HUES6 (cell line): Measurements from ENCODE around the gene LY6G5C.

ENCODE experiments used
- H3K27ac ChIP-seq: 2 replicates; pipeline ENCODE4 v1.7.0; 2013; ENCODE audit warnings: low read depth, mild to moderate bottlenecking, low read length, inconsistent platforms
- H3K27me3 ChIP-seq: 2 replicates; pipeline ENCODE4 v1.6.1; 2013; ENCODE audit warnings: low read length; ENCODE audit not compliant: control insufficient read depth, insufficient read depth
- H3K36me3 ChIP-seq: 2 replicates; pipeline ENCODE4 v1.6.1; 2013; ENCODE audit warnings: low read length; ENCODE audit not compliant: control insufficient read depth, insufficient read depth
- H3K4me1 ChIP-seq: 2 replicates; pipeline ENCODE4 v1.6.1; 2013; ENCODE audit warnings: low read length; ENCODE audit not compliant: control insufficient read depth, insufficient read depth
- H3K4me3 ChIP-seq: 2 replicates; pipeline ENCODE4 v1.5.1; 2013; ENCODE audit warnings: low read depth, low read length
- H3K9ac ChIP-seq: one replicate; pipeline ENCODE4 v1.6.1; 2013; ENCODE audit warnings: mild to moderate bottlenecking, low read length
- H3K9me3 ChIP-seq: 2 replicates; pipeline ENCODE4 v1.6.1; 2013; ENCODE audit warnings: low read depth, low read length; ENCODE audit not compliant: control insufficient read depth, insufficient read depth

Gene LY6G5C

DNA sequence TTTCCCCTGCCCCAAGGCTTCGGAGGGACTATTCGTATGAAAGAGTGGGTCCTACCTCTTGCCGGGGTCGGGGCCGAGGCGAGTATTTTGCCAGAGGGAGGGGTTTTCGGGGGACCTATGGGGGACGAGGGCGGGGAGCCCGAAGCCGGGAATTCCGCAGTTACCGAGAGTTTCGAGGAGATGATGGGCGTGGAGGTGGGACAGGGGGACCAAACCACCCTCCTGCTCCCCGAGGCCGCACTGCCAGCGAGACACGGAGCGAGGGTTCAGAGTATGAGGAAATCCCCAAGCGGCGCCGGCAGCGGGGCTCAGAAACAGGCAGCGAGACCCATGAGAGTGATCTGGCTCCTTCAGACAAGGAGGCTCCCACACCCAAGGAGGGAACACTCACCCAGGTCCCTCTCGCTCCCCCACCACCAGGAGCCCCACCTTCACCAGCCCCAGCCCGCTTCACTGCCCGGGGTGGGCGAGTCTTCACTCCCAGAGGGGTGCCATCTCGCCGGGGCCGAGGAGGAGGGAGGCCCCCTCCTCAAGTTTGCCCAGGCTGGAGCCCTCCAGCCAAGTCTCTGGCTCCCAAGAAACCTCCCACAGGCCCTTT lies 49.1 kb downstream of the LY6G5C start:
- no peak overlapping the region for H3K27ac ChIP-seq
- no peaks in the 10 kb centered on the region for H3K9me3 ChIP-seq
- no peak overlapping the region for H3K9ac ChIP-seq
- H3K27me3 ChIP-seq, result no peaks in the 10 kb centered on the region
- no peaks in the 10 kb centered on the region for H3K4me1 ChIP-seq
- H3K4me3 ChIP-seq, result no peak overlapping the region
- H3K36me3 ChIP-seq, result peaks cover 100% of the 10 kb centered on the region

DNA sequence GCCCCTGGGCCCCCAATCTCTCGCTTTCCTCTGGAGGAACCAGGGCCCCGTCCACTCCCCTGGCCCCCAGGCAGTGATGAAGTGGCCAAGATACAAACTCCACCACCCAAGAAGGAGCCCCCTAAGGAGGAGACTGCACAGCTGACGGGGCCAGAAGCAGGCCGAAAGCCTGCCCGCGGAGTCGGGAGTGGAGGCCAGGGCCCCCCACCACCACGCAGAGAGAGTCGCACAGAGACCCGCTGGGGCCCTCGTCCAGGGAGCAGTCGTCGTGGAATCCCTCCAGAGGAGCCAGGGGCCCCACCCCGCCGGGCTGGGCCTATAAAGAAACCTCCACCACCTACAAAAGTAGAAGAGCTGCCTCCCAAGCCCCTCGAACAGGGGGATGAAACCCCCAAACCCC lies 49.7 kb downstream of the LY6G5C start:
- Histone ChIP-seq H3K36me3 (peaks cover 100% of the 10 kb centered on the region), H3K4me1 (no peaks in the 10 kb centered on the region), H3K9me3 (no peaks in the 10 kb centered on the region), H3K4me3 (no peak overlapping the region), H3K9ac (no peak overlapping the region), H3K27me3 (no peaks in the 10 kb centered on the region), H3K27ac (no peak overlapping the region)

DNA sequence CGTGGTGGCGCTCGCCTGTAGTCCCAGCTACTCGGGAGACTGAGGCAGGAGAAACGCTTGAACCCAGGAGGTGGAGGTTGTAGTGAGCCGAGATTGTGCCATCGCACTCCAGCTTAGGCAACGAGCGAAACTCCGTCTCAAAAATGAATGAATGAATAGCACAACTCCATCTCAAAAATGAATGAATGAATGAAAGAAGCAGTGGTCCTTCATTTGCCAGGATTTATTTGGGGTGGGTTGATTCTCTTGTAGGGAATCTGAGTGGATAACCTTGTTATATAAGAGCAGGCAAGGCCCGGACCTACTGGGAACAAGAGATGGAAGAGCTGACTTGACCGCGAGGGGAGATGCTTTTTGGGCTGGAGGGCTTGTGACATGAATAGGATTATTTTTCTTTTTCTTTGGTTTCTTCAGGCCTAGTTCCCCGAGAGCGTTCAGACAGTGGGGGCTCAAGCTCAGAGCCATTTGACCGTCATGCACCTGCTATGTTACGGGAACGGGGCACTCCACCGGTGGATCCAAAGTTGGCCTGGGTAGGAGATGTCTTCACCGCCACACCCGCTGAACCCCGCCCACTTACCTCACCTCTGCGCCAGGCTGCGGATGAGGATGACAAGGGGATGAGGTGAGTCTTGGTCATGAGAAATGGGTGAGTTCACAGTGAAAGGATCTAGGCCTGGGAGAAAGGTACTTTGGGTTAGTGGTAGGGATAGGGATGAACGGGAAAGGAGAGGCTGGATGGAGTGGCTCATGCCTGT lies 50.5 kb downstream of the LY6G5C start:
- no peak overlapping the region for H3K27ac ChIP-seq
- no peaks in the 10 kb centered on the region for H3K4me1 ChIP-seq
- H3K27me3 ChIP-seq, result no peaks in the 10 kb centered on the region
- no peak overlapping the region for H3K9ac ChIP-seq
- no peak overlapping the region for H3K4me3 ChIP-seq
- H3K9me3 ChIP-seq, result no peaks in the 10 kb centered on the region
- H3K36me3 ChIP-seq, result peaks cover 100% of the 10 kb centered on the region

DNA sequence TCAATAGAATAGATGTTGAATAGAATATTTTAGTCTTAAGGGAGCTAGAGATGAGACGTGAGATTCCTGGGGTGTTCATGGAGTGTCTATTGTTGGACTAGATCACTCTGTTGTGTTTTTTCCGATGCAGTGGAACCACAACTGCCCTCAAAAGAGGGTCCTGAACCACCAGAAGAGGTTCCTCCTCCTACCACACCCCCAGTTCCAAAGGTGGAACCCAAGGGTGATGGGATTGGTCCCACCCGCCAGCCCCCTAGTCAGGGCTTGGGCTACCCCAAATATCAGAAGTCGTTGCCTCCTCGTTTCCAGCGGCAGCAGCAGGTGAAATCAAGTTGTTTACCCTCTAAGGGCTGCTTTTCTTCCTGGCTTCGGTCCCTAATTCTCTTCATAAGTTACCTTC lies 51.9 kb downstream of the LY6G5C start:
- Histone ChIP-seq H3K27ac (no peak overlapping the region), H3K9ac (no peak overlapping the region), H3K4me3 (no peak overlapping the region), H3K36me3 (peaks cover 100% of the 10 kb centered on the region), H3K9me3 (no peaks in the 10 kb centered on the region), H3K27me3 (no peaks in the 10 kb centered on the region), H3K4me1 (no peaks in the 10 kb centered on the region)

DNA sequence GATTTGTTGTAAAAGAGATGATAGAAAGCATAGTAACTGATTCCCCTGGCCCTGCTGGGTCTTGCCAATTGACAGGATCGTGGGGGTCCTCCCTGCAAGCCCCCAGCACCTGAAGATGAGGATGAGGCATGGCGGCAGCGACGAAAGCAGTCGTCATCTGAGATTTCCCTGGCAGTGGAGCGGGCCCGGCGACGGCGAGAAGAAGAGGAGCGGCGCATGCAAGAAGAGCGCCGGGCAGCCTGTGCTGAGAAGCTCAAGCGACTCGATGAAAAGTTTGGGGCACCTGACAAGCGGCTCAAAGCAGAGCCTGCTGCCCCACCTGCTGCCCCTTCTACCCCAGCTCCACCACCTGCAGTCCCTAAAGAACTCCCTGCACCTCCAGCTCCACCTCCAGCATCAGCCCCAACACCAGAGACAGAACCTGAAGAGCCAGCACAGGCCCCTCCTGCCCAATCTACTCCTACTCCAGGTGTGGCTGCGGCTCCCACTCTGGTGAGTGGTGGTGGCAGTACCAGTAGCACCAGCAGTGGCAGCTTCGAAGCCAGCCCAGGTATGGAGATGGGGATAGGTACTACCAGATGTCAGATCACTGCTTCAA lies 53.1 kb downstream of the LY6G5C start:
- no peaks in the 10 kb centered on the region for H3K4me1 ChIP-seq
- no peak overlapping the region for H3K4me3 ChIP-seq
- no peak overlapping the region for H3K9ac ChIP-seq
- H3K27me3 ChIP-seq, result no peaks in the 10 kb centered on the region
- H3K36me3 ChIP-seq, result peaks cover 100% of the 10 kb centered on the region
- H3K9me3 ChIP-seq, result no peaks in the 10 kb centered on the region
- no peak overlapping the region for H3K27ac ChIP-seq

DNA sequence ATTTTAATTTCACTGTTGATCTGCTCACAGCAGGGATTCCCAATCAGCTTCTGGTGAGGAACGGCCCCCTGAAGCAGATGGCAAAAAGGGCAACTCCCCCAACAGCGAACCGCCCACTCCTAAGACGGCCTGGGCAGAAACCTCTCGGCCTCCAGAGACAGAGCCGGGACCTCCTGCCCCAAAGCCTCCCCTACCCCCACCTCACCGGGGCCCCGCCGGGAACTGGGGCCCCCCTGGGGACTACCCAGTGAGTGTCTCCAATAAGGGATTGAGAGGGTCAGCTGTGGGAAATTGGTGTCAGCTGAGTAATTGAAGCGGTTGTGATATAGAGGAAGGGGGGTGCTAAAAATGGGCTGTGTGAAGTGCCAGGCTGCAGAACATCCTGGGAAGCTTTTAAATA lies 53.9 kb downstream of the LY6G5C start:
- H3K9ac ChIP-seq, result no peak overlapping the region
- peaks cover 6% of the 10 kb centered on the region for H3K4me1 ChIP-seq
- no peaks in the 10 kb centered on the region for H3K27me3 ChIP-seq
- peaks cover 100% of the 10 kb centered on the region for H3K36me3 ChIP-seq
- no peaks in the 10 kb centered on the region for H3K9me3 ChIP-seq
- H3K4me3 ChIP-seq, result no peak overlapping the region
- no peak overlapping the region for H3K27ac ChIP-seq
